GM21528 (cell line): ENCODE data around the gene NANS.
"Not testable (repeated sequence)": the region's sequence is repeated elsewhere in the genome, so short reads cannot be mapped to it uniquely, and the experiment has no call there.

Experiments used
- ATAC-seq: cut with Tn5 transposase; IDR thresholded peaks from one replicate; pipeline ENCODE4 v1.9.1; 2021; ENCODE audit warnings: mild to moderate bottlenecking, moderate library complexity; ENCODE audit not compliant: unreplicated experiment, low FRiP score

NANS gene

GRCh38 chr9:98095401-98095800 is 38.9 kb downstream of the NANS start:
- no peak for ATAC-seq

- ATAC-seq: no peak
Observed at GRCh38 chr9:98096091-98096490, 39.6 kb downstream of the NANS start.

- ATAC-seq: no peak
Observed at GRCh38 chr9:98097836-98098235, 41.3 kb downstream of the NANS start.

DNA sequence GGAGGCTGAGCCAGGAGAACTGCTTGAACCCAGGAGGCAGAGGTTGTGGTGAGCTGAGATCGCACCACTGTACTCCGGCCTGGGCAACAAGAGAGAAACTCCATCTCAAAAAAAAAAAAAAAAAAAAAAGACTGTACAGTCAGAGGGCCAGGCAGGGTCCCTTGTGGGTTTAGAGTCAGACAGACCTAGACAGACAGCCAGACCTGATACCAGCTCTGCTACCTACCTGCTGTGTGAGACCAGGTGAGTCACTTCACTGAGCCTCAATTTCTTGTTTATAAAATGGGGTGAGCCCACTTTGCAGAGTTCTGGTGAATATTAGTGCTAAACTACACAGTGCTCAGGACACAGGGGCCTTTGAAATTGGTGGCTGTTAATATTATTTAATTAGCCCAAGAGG is 42.8 kb downstream of the NANS start:
- no peak for ATAC-seq

- ATAC-seq: no peak
Observed at GRCh38 chr9:98099898-98100297, 43.4 kb downstream of the NANS start.

GRCh38 chr9:98100456-98100855 is 43.9 kb downstream of the NANS start:
- no peak for ATAC-seq

- ATAC-seq: no peak
Observed at GRCh38 chr9:98101416-98101815, 44.9 kb downstream of the NANS start.

GRCh38 chr9:98101868-98102273 is 45.3 kb downstream of the NANS start:
- peak; percentile 97 for ATAC-seq

DNA sequence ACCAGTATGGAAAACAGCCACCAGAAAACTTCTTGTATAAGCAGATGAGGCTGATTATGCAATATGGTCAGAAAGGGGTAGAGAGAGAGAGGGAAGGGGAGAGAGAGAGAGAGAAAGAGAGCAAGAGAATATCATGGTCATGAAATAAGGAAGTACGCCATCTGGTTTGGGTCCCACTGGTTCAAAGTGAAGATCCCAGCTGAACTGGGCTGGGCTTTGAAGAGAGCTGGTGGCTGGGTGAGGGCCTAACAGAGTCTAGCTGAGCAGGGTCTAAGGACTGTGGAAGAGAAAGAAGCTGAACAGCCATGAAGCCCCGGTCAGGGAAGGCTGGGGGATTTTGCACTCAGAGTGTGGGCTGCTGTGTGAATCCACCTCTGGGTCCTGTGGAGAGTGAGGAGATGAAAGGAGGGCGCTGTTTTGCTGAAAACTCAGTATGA is 47.9 kb downstream of the NANS start:
- no peak for ATAC-seq

DNA sequence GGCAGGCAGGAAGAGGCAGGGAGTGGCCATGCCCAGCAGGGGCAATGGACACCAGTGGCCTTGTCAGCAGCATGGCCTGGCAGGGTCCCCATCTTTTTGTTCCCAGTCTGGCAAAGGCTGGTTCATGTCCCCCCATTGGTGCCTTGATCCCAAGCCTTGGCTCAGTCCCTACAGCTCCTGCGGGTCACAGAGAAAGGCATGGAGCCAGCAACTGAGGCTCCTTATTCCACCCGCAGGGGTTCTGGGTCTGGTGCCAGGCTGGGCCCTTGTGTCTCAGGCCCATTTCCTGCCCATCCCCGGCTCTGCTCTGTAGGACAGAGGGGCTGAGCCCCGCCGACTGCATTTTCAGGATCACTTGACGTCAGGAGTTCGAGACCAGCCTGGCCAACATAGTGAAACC is 48.5 kb downstream of the NANS start:
- no peak for ATAC-seq

GRCh38 chr9:98107926-98108325 is 51.4 kb downstream of the NANS start:
- ATAC-seq: peak; percentile 13

GRCh38 chr9:98108531-98109031 is 52.0 kb downstream of the NANS start:
- peak; percentile 67 for ATAC-seq

DNA sequence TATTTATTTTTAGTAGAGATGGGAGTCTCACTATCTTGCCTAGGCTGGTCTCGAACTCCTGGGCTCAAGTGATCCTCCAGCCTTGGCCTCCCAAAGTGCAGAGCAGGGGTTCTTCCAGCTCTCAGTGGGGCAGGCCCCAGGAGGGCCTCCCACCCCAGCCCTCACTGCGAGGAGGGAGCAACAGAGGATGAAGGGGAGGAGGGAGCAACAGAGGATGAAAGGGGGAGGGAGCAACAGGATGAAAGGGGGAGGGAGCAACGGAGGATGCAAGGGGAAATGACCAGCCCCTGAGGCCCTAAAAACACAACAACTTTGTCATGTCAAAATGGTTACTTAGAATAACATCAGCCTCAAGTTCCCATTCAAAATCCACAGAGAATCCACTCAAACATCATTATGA is 52.5 kb downstream of the NANS start:
- ATAC-seq: peak; percentile 1

- ATAC-seq: not testable (repeated sequence)
Observed at GRCh38 chr9:98117097-98117496, 60.6 kb downstream of the NANS start.

DNA sequence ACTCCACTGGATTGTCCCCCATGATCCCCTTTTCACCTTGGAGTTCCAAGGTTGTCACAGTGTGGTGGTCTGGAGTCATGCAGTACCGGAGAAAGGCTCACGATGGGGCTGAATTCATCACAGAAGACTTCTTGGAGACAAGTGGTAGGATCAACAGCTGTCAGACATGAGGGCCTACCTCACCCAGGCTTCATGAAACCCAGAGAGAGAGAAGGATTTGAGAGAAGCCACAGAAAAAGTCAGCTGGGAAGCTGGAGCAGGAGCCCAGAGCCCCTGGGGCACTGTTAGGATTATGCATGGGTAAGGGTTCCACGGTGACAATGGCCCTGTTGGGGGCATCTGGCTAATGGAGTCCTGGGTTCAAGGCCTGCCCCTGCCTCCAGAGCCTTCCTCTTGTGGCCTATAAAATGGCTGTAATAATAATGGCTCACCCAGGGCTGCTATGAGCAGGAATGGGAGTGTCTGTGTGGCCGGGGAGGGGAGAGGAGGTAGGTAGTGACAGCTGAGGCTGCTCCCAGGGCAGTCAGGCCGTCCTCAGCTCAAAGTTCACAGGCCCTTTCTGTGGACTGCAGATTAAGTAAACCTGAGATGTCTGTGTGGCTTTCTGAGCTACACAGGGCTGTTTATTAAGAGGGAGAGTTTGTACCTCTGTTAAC is 61.6 kb downstream of the NANS start:
- peak; percentile 48 for ATAC-seq

DNA sequence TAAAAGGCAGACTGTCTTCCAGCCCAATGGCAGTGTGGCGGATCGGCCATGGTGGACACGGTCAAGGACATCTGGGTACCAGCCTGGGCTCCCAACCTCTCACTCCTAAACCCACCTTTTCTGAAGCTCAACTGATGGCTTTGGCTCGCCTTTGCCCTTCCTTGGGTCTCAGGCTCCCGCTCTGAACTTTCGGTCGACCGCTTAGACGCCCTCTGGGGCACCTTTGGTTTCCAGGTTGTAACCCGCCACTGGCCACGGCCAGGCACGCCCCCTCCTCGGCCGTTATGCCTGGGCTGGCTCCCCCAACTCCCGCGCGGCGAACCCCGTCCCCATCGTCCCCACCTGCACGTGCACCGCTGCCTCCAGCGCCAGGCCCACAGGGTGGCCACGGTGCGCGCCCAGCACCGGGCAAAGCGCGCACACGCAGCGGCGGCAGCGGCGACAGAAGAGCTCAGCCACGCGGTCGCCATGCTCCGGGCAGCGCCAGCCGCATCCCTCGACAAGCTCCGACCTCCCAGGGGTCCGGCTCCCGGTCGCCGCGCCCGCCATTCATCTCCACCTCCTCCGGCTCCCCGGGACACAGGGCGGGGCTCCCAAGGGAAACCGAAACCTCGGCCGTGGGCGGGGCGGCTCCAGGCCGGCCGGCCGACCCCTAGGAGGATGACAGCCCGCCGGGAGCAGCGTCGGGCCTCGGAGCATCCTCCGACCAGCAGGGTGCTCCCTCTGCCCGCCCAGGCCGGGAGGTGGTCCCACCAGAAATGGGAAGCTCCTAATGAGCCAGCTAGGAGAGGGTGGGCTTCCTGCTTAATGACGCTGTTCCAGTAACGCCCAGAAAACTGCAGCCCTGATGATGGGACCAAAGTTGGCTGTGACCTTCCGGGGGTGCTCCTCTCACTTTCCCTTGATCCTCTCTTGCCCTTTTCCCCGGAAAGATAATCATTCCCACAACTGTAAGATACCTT is 62.4 kb downstream of the NANS start, which contains the start of gene TRIM14:
TRIM14 (minus strand) TSS at position 583 of the 962 bp plus-strand sequence; CDS start at position 549, 34 bp downstream.
- peak; percentile 66 for ATAC-seq

- no peak for ATAC-seq
Observed at GRCh38 chr9:98120476-98120875, 63.9 kb downstream of the NANS start.

DNA sequence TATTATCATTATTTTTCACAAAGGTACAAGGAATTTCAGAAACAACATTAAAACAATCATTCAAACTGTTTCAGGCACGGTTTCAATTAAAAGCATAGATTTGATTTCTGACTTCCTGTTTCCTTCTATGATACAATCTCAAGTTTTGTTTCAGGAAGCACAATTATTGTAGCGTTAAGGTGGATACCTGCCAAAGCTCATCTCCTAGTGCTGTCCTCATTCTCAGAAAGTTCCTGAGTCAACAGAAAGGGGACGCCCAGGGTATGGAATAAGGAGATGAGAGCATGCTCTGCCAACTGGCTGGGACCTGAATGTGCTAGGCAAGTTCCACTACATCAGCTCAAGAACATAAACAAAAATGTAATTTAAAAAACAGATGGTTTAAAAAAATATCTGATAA is 64.5 kb downstream of the NANS start:
- no peak for ATAC-seq

GRCh38 chr9:98124091-98124490 is 67.6 kb downstream of the NANS start:
- not testable (repeated sequence) for ATAC-seq

GRCh38 chr9:98124637-98125426 is 68.3 kb downstream of the NANS start:
- no peak for ATAC-seq

DNA sequence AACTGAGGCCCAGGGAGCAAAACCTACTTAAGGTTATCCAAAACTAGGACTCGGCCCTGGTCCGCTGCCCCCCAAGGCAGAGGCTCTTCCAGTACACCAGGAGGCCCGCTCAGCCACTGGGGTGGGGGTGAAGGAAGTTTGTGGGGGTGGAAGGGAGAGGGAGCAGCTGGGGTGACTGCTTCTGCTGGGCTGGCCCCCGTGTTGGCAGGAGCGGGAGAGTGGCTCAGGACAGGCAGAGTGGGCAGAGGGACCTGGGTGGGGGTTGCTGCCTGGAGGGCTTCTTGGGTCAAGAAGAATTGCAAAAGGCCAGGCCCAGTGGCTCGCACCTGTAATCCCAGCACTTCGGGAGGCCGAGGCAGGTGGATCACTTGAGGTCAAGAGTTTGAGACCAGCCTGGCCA is 70.7 kb downstream of the NANS start:
- ATAC-seq: no peak
